Heart left ventricle (tissue), 13 donors: ENCODE measurements around the gene MEX3A.

Experiments
- CTCF ChIP-seq, 12 donors: fragments of 200-600 bp; sonication (generic) in 4 of 12; IDR thresholded peaks; one replicate each; pipeline versions ENCODE4 v1.5.0 to v1.8.0; 2018 to 2022; ENCODE audit warnings: antibody characterized with exemption in 12 of 12, mild to moderate bottlenecking in 5 of 12
- POLR2A ChIP-seq, 2 donors: fragments of 450-650 bp; IDR thresholded peaks; one replicate each; pipeline ENCODE4 v1.6.1; 2017; ENCODE audit warnings: antibody characterized with exemption in 2 of 2, mild to moderate bottlenecking in 2 of 2, moderate library complexity in 2 of 2
- donor health status: ischemic (EF 13 %, LVEDD 7.1; RV severe dilation, severe dysfunction).
- donor health status: DM: no; HTN: yes; CAD: no.
- donor health status: DM: no; HTN: no; CAD: no.
- donor health status: ischemic (EF 25% LVEDD 6.9; RV normal size, moderate dysfunction).
- donor health status: ischemic (EF 25% LVEDD 5.7; RV mildly dilated, moderate dysfunction).
- donor health status: ischemic (EF 35%, LVEDD 5.7; RV mildly dilated, moderate dysfunction).
- donor health status: nonischemic (EF 11% LVEDD 7.7; RV severe dilation, severe dysfunction).
- donor health status: DM: yes; HTN: yes; CAD: no.
- donor health status: PGD.
- donor health status: ischemic (EF 29% LVEDD 5.4; RV normal size, mild dysfunction).
- donor health status: nonischemic (EF 23%, LVEDD 6.1; RV moderate dilation, normal function).

- TF ChIP-seq CTCF (IDR thresholded peaks at IDR 0.05) (peak; percentile 89 to 99 (median 97)), POLR2A (IDR thresholded peaks at IDR 0.05) (no peak)
These were observed 14.6 kb upstream of the MEX3A start for GRCh38 chr1:156096640-156097391.
